ENCODE data around the gene KLHL29. TPM values are rescaled to one million over a fixed set of nuclear protein-coding genes. Genes with fewer than 3 reads are reported as not detected.

Gene KLHL29
- total and polyA plus RNA-seq, 2 donors (not counting 1 experiment from before 2014, with no cell fraction given): 1.3 to 3.4 TPM

DNA sequence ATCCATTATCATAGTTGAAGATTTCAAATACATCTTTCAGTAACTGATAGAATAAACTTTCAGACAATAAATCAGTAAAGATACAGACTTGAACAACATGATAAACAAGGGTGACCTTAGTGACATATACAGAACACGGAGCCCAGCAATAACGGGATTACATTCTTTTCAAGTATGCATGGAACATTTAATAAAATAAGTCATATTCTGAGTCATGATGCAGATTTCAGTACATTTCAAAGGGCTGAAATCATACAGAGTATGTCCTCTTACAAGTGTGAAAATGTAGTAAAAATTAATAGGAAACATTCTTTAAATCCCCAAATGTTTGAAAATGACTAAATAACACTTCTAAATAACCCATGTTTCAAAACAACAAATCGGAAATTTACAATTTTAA lies 17.2 kb upstream of the KLHL29 start:
- intact Hi-C loops (cut with micrococcal nuclease): no loop called here
- Histone ChIP-seq H3K27me3 (replicated peaks in 1 of 4; ENCODE audit: control extremely low read depth in 1 of 4, control insufficient read depth in 3 of 4, insufficient read depth in 4 of 4, low read length in 3 of 4) (peaks cover 0 to 16% (median 6%) of the 10 kb centered on the region in 4 experiments), H3K9ac (ENCODE audit: low read length) (no peak overlapping the region), H3K27ac (ENCODE audit: low read length in 2 of 2) (no peak overlapping the region), H3K4me1 (ENCODE audit: control insufficient read depth in 2 of 2, insufficient read depth in 2 of 2, low read length in 2 of 2) (no peaks in the 10 kb centered on the region), H2AFZ (ENCODE audit: insufficient read depth, low read depth, low read length, poor library complexity, severe bottlenecking) (no peak overlapping the region), H3K79me2 (ENCODE audit: control insufficient read depth, insufficient read depth, low read length) (no peaks in the 10 kb centered on the region), H3K36me3 (replicated peaks in 1 of 2; ENCODE audit: control extremely low read depth in 1 of 2, control insufficient read depth in 1 of 2, extremely low read depth in 1 of 2, insufficient read depth in 2 of 2, low read length in 1 of 2) (no peaks in the 10 kb centered on the region), H4K20me1 (ENCODE audit: control insufficient read depth, insufficient read depth, low read length, poor library complexity, severe bottlenecking) (no peaks in the 10 kb centered on the region), H3K4me2 (replicated peaks; ENCODE audit: low read depth, low read length, poor library complexity, severe bottlenecking) (no peak overlapping the region), H3K9me3 (ENCODE audit: control extremely low read depth in 1 of 3, control insufficient read depth in 2 of 3, insufficient read depth in 1 of 3, low read length in 2 of 3) (no peaks in the 10 kb centered on the region), H3K4me3 (ENCODE audit: control extremely low read depth in 1 of 5, extremely low read depth in 1 of 5, insufficient read depth in 1 of 5, low read depth in 2 of 5, low read length in 4 of 5) (no peak overlapping the region)
- ChIA-PET POLR2A (no interaction called here), CTCF (interaction anchor here (1.4 kb wide), 1 partner anchor 16 kb away, joined by 4 read pairs; no protein-coding TSS in a partner anchor)
- no CpG with 5 or more reads among the region's 3 CpGs for WGBS (ENCODE audit: insufficient coverage)
- ATAC-seq (ENCODE audit: low read depth): no peak
- Mint-ChIP-seq H3K9me3 (ENCODE audit: insufficient read depth) (no peaks in the 10 kb centered on the region), H3K4me3 (no peak overlapping the region), H3K4me1 (no peaks in the 10 kb centered on the region), H3K27me3 (peaks cover 25% of the 10 kb centered on the region), H3K27ac (no peak overlapping the region)
- no peak for TF ChIP-seq CTCF (IDR thresholded peaks at IDR 0.05)
- TF ChIP-seq EZH2 (IDR thresholded peaks at IDR 0.05; ENCODE audit: borderline replicate concordance, insufficient read depth, low read depth, low read length, poor library complexity, severe bottlenecking): no peak
- DNase-seq: no peak

DNA sequence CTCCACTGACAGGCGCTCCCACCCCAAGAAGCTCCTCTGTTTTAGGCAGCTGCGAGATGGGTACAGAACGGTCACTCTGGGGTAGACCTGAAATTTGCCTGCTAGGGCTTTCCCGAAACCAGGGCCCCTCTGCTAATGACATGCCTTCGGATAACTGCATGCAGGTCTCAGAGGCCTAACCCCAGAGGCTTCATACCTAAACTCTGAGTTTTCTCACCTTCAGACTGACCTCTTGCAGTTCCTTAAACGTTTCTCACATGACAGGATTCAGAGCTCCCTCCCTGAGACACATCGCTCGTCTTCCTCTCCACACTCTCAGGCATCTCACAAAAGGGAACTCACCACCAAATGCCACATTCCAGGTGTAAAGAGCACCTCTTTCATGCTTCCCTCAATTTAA lies 11.3 kb upstream of the KLHL29 start:
- Histone ChIP-seq H4K20me1 (ENCODE audit: control insufficient read depth, insufficient read depth, low read length, poor library complexity, severe bottlenecking) (no peaks in the 10 kb centered on the region), H3K4me2 (replicated peaks; ENCODE audit: low read depth, low read length, poor library complexity, severe bottlenecking) (no peak overlapping the region), H3K4me1 (ENCODE audit: control insufficient read depth in 2 of 2, insufficient read depth in 2 of 2, low read length in 2 of 2) (peaks cover 0 to 2% of the 10 kb centered on the region in 2 donors), H3K4me3 (ENCODE audit: control extremely low read depth in 1 of 5, extremely low read depth in 1 of 5, insufficient read depth in 1 of 5, low read depth in 2 of 5, low read length in 4 of 5) (no peak overlapping the region), H2AFZ (ENCODE audit: insufficient read depth, low read depth, low read length, poor library complexity, severe bottlenecking) (no peak overlapping the region), H3K79me2 (ENCODE audit: control insufficient read depth, insufficient read depth, low read length) (no peaks in the 10 kb centered on the region), H3K27ac (ENCODE audit: low read length in 2 of 2) (no peak overlapping the region), H3K27me3 (replicated peaks in 1 of 4; ENCODE audit: control extremely low read depth in 1 of 4, control insufficient read depth in 3 of 4, insufficient read depth in 4 of 4, low read length in 3 of 4) (peaks cover 0 to 10% (median 0%) of the 10 kb centered on the region in 4 experiments), H3K9ac (ENCODE audit: low read length) (no peak overlapping the region), H3K9me3 (ENCODE audit: control extremely low read depth in 1 of 3, control insufficient read depth in 2 of 3, insufficient read depth in 1 of 3, low read length in 2 of 3) (no peaks in the 10 kb centered on the region), H3K36me3 (replicated peaks in 1 of 2; ENCODE audit: control extremely low read depth in 1 of 2, control insufficient read depth in 1 of 2, extremely low read depth in 1 of 2, insufficient read depth in 2 of 2, low read length in 1 of 2) (no peaks in the 10 kb centered on the region)
- DNase-seq: no peak
- peaks cover 4% of the 10 kb centered on the region for H3K27me3 Mint-ChIP-seq
- H3K9me3 Mint-ChIP-seq (ENCODE audit: insufficient read depth): no peaks in the 10 kb centered on the region
- H3K27ac Mint-ChIP-seq: no peak overlapping the region
- POLR2A ChIA-PET: no interaction called here
- intact Hi-C loops (cut with micrococcal nuclease): no loop called here
- no peak for ATAC-seq (ENCODE audit: low read depth)
- no peak overlapping the region for H3K4me3 Mint-ChIP-seq
- WGBS (ENCODE audit: insufficient coverage): 90% methylated on average over 8 of the region's 8 CpGs
- TF ChIP-seq EZH2 (IDR thresholded peaks at IDR 0.05; ENCODE audit: borderline replicate concordance, insufficient read depth, low read depth, low read length, poor library complexity, severe bottlenecking) (no peak), CTCF (IDR thresholded peaks at IDR 0.05) (no peak)
- CTCF ChIA-PET: no interaction called here
- H3K4me1 Mint-ChIP-seq: peaks cover 3% of the 10 kb centered on the region

All from B cell (primary cell).